HG03025 (cell line): ENCODE results near the gene B3GNT2.
"Not testable (repeated sequence)": the region's sequence is repeated elsewhere in the genome, so short reads cannot be mapped to it uniquely, and the experiment has no call there.

Source experiments
- ATAC-seq: cut with Tn5 transposase; IDR thresholded peaks from one replicate; pipeline ENCODE4 v1.9.1; 2021; ENCODE audit warnings: mild to moderate bottlenecking, moderate library complexity; ENCODE audit not compliant: unreplicated experiment, low FRiP score

B3GNT2 gene

GRCh38 chr2:62229082-62229605 lies 33.2 kb downstream of the B3GNT2 start:
- ATAC-seq: no peak

DNA sequence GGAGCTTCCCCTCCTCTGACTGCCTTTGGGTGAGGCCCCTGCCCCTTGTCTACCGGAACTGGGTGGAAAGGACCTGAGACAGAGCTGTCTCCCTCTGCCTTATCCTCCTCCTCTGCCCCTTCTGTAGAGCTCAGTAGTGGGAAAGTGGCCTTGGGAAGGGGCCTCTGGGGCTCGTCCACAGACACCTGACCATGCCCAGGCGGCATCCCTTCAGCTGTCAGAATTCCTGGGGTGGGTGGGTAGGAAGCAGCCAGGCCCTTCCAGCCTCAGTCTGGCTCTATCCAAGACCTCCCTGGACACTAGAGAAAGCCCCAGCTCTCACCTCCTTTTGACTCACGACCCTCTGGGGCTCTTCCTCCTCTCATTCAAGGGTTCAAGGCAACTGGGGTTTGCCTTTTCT lies 35.6 kb downstream of the B3GNT2 start:
- ATAC-seq: no peak

GRCh38 chr2:62234755-62235655 lies 39.1 kb downstream of the B3GNT2 start:
- no peak for ATAC-seq

DNA sequence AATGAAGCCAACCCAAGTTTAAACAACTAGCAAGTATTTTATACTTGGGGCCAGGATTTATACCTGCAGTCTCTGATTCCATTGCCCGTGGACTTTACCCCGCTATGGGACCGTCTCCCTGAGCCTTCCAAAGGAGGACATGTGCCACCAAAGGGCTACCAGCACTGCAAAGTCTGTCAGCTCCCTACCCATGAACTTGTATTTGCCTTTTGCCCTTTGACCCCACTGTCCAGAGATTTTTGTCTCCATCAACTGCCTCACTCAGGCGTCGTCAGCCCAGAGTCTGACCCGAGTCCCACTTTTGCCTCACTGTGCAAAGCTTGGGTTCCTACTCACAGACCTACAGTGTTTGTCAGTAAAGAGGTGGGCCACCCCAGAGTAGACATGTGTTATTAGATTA lies 40.6 kb downstream of the B3GNT2 start:
- ATAC-seq: no peak

GRCh38 chr2:62238236-62238635 lies 42.3 kb downstream of the B3GNT2 start:
- ATAC-seq: no peak

DNA sequence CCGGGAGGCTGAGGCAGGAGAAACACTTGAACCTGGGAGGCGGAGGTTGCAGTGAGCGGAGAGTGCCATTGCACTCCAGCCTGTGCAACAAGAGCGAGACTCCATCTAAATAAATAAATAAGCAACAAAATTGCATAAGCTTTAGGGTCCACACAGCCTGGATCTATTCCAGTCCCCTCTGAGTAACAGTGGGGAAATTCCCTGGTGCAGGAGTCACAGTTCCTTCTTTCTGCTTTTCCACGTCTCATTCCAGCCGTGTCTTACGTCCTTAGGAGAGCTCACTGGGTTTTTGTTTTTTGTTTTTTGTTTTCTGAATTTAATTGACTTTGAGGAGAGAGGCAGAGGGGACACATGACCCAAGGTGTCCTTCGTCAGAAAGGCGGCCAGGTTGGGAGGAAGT lies 44.6 kb downstream of the B3GNT2 start:
- no peak for ATAC-seq

DNA sequence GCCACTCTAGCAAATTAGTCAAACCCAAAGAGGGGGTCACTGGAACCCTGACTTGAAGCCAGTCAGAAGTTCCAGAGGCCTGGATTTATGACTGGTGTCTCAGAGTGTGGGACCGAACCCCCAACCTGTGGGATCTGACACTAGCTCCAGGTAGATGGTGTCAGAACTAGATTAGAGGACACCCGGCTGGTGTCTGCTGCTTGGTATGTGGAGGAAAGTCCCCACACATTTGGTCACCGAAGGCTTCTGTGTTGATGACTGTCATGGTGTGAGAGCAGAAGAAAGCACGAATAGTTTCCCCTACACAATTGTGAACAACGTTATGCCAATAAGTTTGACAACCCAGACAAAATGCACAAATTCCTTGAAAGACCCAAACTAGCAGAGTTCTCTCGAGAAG lies 48.1 kb downstream of the B3GNT2 start:
- ATAC-seq: no peak

DNA sequence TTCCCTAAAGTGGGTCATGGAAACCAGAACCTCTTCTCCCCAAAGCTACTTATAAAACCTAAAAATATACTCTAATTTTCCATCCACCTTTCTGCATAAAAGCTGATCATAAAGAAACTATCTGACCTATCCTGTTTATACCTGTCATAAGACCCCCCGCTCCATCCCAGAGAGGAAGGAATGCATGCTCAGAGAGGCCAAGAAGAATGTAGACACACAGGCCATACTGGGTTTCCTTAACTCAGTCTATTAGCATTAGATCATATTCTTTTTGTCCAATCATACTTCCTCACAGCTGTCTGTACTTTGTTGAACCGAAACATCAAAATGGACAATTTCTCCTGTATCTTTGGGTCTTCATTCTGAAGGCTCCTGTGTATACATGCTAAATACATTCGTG lies 52.3 kb downstream of the B3GNT2 start:
- no peak for ATAC-seq

- no peak for ATAC-seq
Measured at GRCh38 chr2:62250239-62250638, 54.3 kb downstream of the B3GNT2 start.

DNA sequence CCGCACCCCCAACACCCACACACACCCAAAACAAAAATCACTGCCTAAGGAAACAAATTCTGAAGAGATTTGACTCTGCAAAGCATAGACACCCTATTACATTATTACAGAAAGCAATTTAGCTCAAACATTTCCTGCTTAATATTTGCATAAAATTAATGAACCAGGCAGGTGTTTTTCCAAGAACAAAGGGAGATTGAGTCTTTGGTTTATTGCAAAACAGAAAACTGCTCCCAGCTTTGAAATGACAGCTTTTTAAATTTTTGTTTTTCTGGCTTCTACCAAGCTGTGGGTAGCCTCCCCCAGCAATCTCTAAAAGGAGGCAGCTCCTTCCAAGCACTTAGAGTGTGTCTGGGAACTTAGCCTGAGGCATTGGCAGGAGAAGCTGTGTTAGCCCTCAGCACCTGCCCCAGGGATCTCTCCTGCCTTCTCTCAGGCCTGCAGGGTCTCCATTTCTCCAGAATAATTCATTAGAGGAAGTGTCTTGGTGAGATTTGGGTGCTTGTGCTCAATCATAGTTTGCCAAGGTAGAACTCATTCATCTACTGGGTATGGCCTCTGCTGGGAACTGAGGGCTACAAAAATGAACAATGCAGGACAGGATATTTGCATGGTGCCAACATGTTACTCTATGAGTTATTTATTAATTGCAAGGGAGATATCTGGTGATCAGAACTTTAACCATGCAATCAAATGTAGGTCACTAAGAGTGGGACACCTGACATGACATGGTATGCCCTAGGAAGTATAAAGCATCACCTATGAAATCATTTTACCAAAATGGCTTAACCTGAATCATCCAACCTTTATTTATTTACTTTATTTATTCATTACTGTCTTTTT lies 58.7 kb downstream of the B3GNT2 start:
- no peak for ATAC-seq

DNA sequence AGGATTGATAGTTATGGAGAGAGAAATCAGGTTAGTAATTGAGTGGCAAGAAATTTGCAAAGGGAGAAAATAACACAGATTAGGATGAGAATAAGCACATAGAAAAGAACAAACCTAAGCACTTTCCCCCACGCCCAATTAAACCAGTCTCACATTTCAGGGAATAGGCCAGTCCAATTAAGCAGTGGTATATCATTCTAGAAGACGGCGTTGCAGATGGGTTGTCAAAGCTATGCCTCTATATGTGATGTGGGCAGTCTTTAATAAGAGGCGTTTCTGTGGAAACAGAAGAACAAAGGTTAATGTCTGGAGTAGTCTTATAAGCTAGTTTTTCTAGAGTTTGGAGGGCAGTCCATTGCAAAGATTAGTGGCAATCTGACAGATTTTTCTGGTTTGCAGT lies 61.6 kb downstream of the B3GNT2 start:
- ATAC-seq: no peak

DNA sequence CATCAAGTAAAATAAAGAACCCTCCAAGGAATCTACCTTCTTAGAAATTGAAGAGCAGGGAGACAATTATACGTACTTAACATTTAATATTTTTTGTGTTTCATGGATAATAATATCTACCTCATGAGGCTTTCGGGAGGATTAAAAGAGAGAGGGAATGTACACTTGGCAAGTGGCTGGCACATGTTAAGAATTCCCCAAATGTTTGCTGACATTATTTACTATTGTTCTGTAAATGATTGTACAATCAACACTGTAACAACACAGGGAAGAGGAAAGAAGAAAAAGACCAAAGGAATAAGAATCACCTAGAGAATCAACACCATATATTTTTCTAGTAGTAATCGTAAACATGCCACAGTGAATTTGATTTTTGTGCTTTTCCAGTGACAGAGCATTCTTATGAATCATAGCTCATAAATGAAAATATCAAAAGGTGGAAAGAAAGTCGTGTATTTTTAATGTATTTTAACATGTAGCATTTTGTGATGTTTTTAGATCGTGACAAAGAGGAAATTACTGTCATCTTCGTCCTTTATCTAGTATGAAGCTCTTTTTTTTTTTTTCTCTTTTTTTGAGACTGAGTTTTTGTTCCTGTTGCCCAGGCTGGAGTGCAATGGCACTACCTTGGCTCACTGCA lies 67.3 kb downstream of the B3GNT2 start:
- ATAC-seq: no peak

DNA sequence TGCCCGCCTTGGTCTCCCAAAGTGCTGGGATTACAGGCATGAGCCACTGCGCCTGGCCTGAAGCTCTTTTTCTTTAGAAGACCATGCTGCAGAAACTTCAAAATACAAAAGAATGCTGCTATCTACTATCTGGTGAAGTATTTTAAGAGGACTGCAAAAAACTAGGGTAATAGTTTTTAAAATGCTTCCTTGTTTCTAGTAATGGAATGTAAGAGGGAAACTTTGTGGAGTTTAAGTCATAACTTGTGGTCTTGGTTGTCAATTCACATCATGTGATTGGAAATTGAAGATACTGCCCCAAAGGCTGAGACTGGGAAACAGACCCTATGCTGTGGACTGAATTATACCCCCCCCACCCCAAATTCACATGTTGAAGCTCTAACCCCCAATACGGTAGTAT lies 68.3 kb downstream of the B3GNT2 start:
- ATAC-seq: no peak

- ATAC-seq: no peak
Measured at GRCh38 chr2:62265106-62265505, 69.2 kb downstream of the B3GNT2 start.

DNA sequence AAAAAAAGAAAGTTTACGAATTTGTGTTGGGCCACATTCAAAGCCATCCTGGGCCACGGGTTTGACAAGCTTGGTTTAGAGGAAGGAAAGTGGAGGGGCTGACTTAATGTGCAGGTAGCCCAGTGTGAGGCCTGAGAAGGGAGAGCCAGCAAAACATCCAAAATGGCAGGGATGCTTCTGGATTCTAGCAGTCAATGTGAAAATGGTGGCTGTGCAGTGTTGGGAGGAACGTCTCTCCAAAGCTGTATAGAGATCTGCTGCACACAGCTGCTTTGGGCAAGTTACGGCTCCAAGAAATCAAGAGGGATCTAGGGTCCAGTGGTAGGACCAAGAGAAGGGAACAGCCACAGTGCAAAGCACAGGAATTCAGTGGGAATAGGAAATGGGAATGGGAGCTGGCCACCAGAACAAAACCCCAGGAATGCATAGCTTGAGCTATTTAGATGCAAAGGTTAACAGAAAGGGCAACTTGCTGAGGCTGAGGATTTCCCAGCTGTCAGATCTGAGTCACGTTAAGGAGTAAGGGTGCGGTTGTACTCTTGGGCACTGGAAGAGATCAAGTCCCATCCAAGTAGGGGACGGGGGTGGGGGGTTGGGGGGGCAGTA lies 70.6 kb downstream of the B3GNT2 start:
- ATAC-seq: no peak

DNA sequence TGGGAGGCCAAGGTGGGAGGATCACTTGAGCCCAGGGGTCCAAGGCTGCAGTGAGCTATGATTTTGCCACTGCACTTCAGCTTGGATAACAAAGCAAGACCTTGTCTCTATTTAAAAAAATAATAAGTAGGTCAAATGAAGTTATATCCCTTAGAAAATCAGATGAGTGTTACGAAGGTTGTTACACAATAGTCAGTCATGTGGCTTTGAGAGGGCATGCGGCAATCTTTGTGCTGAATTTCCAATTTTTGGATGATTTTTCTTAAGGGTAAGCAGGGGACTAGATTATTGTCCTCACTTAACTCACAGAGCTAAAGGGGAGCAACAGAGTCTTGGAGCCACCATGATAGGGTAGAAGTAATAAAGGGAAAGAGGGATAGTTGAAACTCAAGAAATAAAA lies 71.8 kb downstream of the B3GNT2 start:
- no peak for ATAC-seq

DNA sequence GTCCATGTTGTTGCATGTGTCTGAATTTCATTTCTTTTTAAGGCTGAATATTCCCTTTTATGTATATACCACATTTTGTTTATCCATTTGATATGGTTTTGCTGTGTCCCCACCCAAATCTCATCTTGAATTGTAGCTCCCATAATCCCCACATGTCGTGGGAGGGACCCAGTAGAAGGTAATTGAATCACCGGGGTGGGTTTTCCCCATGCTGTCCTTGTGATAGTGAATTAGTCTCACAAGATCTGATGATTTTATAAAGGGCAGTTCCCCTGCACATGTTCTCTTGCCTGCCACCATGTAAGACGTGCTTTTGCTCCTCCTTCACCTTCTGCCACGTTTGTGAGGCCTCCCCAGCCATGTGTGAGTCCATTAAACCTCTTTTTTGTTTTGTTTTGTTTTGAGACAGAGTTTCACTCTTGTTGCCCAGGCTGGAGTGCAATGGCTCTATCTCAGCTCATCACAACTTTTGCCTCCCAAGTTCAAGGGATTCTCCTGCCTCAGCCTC lies 72.8 kb downstream of the B3GNT2 start:
- ATAC-seq: not testable (repeated sequence)

DNA sequence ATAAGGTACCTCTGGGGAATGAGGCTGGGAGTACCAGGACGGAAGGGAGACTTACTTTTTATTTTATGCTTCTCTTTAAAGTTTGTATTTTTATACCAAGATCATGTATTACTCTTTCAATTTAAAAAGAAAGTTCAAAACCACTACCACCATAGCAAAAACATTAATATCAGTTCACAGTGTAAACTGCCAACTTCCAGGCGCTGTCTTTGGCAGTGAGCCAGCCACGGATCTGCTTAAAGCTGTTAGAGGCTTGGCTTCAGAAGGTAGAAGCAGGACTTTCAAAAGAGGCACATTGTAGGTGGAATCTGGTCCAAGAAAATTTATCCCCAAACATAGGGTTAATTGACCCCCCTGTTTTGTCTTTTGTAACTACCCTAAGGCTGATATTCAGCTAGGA lies 74.8 kb downstream of the B3GNT2 start:
- ATAC-seq: no peak
